RWPE1 (cell line): Measurements from ENCODE around the gene MDGA2.
"Not testable (repeated sequence)": the region's sequence is repeated elsewhere in the genome, so short reads cannot be mapped to it uniquely, and the experiment has no call there.

Source experiments
- CTCF ChIA-PET: fragments of 350-600 bp; sonication (Branson Sonifier 250); formaldehyde crosslinking; extraction: SDS; loops from one replicate; lab custom pipeline; 2021; lab: Yijun Ruan, JAX
- POLR2A ChIA-PET: fragments of 400-600 bp; formaldehyde crosslinking; extraction: SDS; loops from one replicate; lab custom pipeline; 2020; ENCODE audit warnings: antibody characterized with exemption; ENCODE audit not compliant: low non-redundant PET; lab: Yijun Ruan, JAX
- DNase-seq: peaks from one replicate; pipeline ENCODE4 v3.0.0; 2012; ENCODE audit warnings: low spot score
- H3K27ac ChIP-seq: fragments of 450-650 bp; 2 replicates; pipeline ENCODE4 v1.5.1; 2017
- TF ChIP-seq, protein P1 (sequence below): fragments of 450-650 bp; conservative IDR thresholded peaks from 2 replicates; pipeline ENCODE4 v1.5.1; 2017; ENCODE audit warnings: low read depth, mild to moderate bottlenecking

MDGA2 gene

DNA sequence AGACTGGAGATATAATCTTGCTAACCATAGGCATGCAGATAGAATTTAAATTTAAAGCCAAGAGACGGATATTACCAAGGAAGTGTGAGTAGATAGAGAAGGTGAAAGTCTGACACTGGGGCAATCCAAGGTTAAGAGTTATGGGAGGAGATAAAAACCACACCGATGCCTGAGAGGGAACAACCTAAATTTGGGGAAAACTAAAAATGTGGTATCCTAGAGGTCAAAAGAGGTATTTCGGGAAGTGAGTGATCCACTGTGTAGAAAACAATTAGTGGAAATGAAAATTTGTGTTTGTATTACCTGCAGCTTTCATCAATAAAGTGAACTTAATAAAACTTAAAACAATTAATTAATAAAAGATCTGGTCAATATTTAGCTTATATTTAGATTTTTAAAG is 754.9 kb downstream of the MDGA2 start:
- DNase-seq = no peak
- ChIA-PET POLR2A (no interaction called here), CTCF (no interaction called here)
- no peak overlapping the region for H3K27ac ChIP-seq
- TF ChIP-seq, protein P1, sequence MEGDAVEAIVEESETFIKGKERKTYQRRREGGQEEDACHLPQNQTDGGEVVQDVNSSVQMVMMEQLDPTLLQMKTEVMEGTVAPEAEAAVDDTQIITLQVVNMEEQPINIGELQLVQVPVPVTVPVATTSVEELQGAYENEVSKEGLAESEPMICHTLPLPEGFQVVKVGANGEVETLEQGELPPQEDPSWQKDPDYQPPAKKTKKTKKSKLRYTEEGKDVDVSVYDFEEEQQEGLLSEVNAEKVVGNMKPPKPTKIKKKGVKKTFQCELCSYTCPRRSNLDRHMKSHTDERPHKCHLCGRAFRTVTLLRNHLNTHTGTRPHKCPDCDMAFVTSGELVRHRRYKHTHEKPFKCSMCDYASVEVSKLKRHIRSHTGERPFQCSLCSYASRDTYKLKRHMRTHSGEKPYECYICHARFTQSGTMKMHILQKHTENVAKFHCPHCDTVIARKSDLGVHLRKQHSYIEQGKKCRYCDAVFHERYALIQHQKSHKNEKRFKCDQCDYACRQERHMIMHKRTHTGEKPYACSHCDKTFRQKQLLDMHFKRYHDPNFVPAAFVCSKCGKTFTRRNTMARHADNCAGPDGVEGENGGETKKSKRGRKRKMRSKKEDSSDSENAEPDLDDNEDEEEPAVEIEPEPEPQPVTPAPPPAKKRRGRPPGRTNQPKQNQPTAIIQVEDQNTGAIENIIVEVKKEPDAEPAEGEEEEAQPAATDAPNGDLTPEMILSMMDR = no peak

- CTCF ChIA-PET = interaction anchor here (0.6 kb wide), 1 partner anchor 666 kb away, joined by 5 read pairs; no protein-coding TSS in a partner anchor
- POLR2A ChIA-PET, DNase-seq, H3K27ac ChIP-seq: not testable (repeated sequence)
These were observed 759.9 kb downstream of the MDGA2 start for GRCh38 chr14:46915539-46915938.

- no peak overlapping the region for H3K27ac ChIP-seq
- ChIA-PET POLR2A (no interaction called here), CTCF (no interaction called here)
- DNase-seq = no peak
- TF ChIP-seq, protein P1 = no peak
These were observed 772.6 kb downstream of the MDGA2 start for GRCh38 chr14:46902837-46903236.

GRCh38 chr14:46894476-46894875 is 780.9 kb downstream of the MDGA2 start:
- TF ChIP-seq, protein P1 = no peak
- DNase-seq = no peak
- POLR2A ChIA-PET = no interaction called here
- CTCF ChIA-PET = interaction anchor here (0.7 kb wide), 1 partner anchor 892 kb away, joined by 3 read pairs; no protein-coding TSS in a partner anchor
- no peak overlapping the region for H3K27ac ChIP-seq

DNA sequence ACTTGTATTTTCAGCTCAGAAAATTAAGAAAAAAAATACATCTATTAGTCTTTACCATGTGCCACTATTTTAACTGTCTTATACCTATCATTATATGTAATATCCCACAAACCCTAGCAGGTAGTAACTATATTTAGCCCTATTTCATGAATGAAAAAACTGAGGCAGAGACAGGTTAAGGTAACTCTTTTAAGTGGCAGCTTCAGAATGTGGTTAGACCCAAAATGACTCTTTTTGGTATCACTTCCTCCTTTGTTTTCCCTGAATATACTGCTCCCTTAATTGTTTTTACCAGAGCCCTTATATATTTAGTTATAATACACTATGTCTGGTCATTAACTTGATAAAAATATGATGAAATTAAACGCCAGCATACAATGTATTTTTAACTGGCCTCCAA is 788.3 kb downstream of the MDGA2 start:
- no peak overlapping the region for H3K27ac ChIP-seq
- CTCF ChIA-PET = no interaction called here
- TF ChIP-seq, protein P1 = no peak
- DNase-seq = no peak
- POLR2A ChIA-PET = no interaction called here

DNA sequence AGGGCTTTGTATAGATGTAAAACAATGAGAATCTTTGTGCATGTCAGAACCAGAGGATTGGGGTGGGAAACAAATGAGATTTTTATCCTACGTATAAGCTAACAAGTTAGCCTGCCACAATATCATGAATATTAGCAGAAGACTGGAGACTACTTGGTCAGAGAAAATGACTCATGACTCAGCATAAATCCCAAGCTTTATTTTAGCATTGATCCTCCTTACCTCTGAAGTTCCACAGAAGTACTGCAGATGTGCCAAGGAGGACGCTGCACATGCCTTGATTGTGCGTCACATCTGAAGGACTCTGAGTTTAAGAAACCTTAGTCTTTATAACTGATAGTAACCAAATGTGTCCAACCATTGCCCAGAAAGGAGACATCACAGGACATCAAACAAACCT is 789.8 kb downstream of the MDGA2 start:
- no peak overlapping the region for H3K27ac ChIP-seq
- no peak for DNase-seq
- ChIA-PET POLR2A (no interaction called here), CTCF (no interaction called here)
- TF ChIP-seq, protein P1 = no peak

GRCh38 chr14:46861753-46862152 is 813.7 kb downstream of the MDGA2 start:
- TF ChIP-seq, protein P1 = no peak
- POLR2A ChIA-PET = no interaction called here

More at GRCh38 chr14:46861753-46862152, 813.7 kb downstream of the MDGA2 start:
- no peak for DNase-seq
- no peak overlapping the region for H3K27ac ChIP-seq
- CTCF ChIA-PET = no interaction called here
